Endodermal cell (in vitro differentiated cells): ENCODE results near the gene LRMDA. TPM values are rescaled to one million over a fixed set of nuclear protein-coding genes. Genes with fewer than 3 reads are reported as not detected.

ENCODE experiments used
- DNase-seq: peaks from one replicate; pipeline ENCODE4 v3.0.0-alpha.2; 2017
- H3K27ac ChIP-seq: 2 replicates; pipeline ENCODE4 v1.5.1; 2013; ENCODE audit warnings: mild to moderate bottlenecking, low read depth, low read length, moderate library complexity
- H3K27me3 ChIP-seq: 2 replicates; pipeline ENCODE4 v1.6.1; 2013; ENCODE audit warnings: mild to moderate bottlenecking, low read length, moderate library complexity; ENCODE audit not compliant: insufficient read depth, control insufficient read depth, poor library complexity, severe bottlenecking
- H3K36me3 ChIP-seq: 2 replicates; pipeline ENCODE4 v1.7.0; 2013; ENCODE audit warnings: mild to moderate bottlenecking, low read length, moderate library complexity; ENCODE audit not compliant: control insufficient read depth, insufficient read depth
- H3K4me1 ChIP-seq: one replicate; pipeline ENCODE4 v1.7.0; 2013; ENCODE audit warnings: low read length; ENCODE audit not compliant: control insufficient read depth, insufficient read depth
- H3K4me3 ChIP-seq: 2 replicates; pipeline ENCODE4 v1.5.1; 2013; ENCODE audit warnings: mild to moderate bottlenecking, low read length, moderate library complexity
- H3K9ac ChIP-seq: 2 replicates; pipeline ENCODE4 v1.6.1; 2013; ENCODE audit warnings: mild to moderate bottlenecking, low read length, moderate library complexity; ENCODE audit not compliant: poor library complexity, severe bottlenecking; ENCODE audit errors: extremely low read depth
- H3K9me3 ChIP-seq: 2 replicates; pipeline ENCODE4 v1.6.1; 2013; ENCODE audit warnings: mild to moderate bottlenecking, low read length, moderate library complexity; ENCODE audit not compliant: control insufficient read depth
- H3K27ac Mint-ChIP-seq: 2 replicates; pipeline ENCODE4 v1.8.0; 2020; ENCODE audit warnings: mixed read lengths
- H3K27me3 Mint-ChIP-seq: 2 replicates; pipeline ENCODE4 v1.8.0; 2021; ENCODE audit warnings: mild to moderate bottlenecking, mixed read lengths; ENCODE audit not compliant: insufficient read depth
- H3K36me3 Mint-ChIP-seq: 2 replicates; pipeline ENCODE4 v1.8.0; 2020; ENCODE audit warnings: low read depth, mixed read lengths
- H3K4me1 Mint-ChIP-seq: 2 replicates; pipeline ENCODE4 v1.8.0; 2020; ENCODE audit warnings: mixed read lengths
- H3K4me3 Mint-ChIP-seq: 2 replicates; pipeline ENCODE4 v1.8.0; 2020; ENCODE audit warnings: mild to moderate bottlenecking, moderate library complexity, mixed read lengths
- H3K9me3 Mint-ChIP-seq: 2 replicates; pipeline ENCODE4 v1.8.0; 2020; ENCODE audit warnings: mild to moderate bottlenecking, mixed read lengths
- CTCF ChIP-seq: fragments of 200-600 bp; sonication (generic); conservative IDR thresholded peaks from 2 replicates; pipeline ENCODE4 v1.5.0; 2021; ENCODE audit warnings: antibody characterized with exemption, mild to moderate bottlenecking
- WGBS, 2 experiments: methylation state at CpG; one replicate each; pipeline versions ENCODE4 v1.1.5 to v1.1.7; 2013; ENCODE audit warnings: missing lambda C conversion rate in 2 of 2, mixed read lengths in 1 of 2; ENCODE audit not compliant: insufficient coverage in 1 of 2, insufficient read length in 1 of 2; 5-methylcytosine and 5-hydroxymethylcytosine counted together
- total RNA-seq, 2 donors: library from RNA; stranded (reverse); fragmentation: NEBNext Ultra II Directional in 1 of 2; extraction: Animal tissue kit (Norgen Biotek cat#: 25700) in 1 of 2; gene quantifications; 2 replicates in 1 of 2; 3 replicates in 1 of 2; pipeline ENCODE4 v1.2.1, GENCODE V29; 2021

LRMDA gene
- total RNA-seq, 2 donors from 2014 or later = 1.7 to 5.1 TPM

- whole genome bisulfite sequencing, 2 experiments = 83% methylated on average over 2 to 3 of the region's 3 CpGs
- Histone ChIP-seq H3K9ac (no peak overlapping the region), H3K4me3 (no peak overlapping the region), H3K4me1 (no peaks in the 10 kb centered on the region), H3K9me3 (no peaks in the 10 kb centered on the region), H3K36me3 (no peaks in the 10 kb centered on the region), H3K27ac (no peak overlapping the region), H3K27me3 (no peaks in the 10 kb centered on the region)
- H3K27me3 Mint-ChIP-seq = peaks cover 30% of the 10 kb centered on the region
- H3K36me3 Mint-ChIP-seq = no peaks in the 10 kb centered on the region
- H3K27ac Mint-ChIP-seq = no peak overlapping the region
- H3K4me1 Mint-ChIP-seq = no peaks in the 10 kb centered on the region
- no peaks in the 10 kb centered on the region for H3K9me3 Mint-ChIP-seq
- DNase-seq = no peak
- no peak for TF ChIP-seq CTCF
- no peak overlapping the region for H3K4me3 Mint-ChIP-seq
Observed at GRCh38 chr10:75532253-75532924, 101.0 kb downstream of the LRMDA start.

- DNase-seq = peak; percentile 64
- Histone ChIP-seq H3K27ac (no peak overlapping the region), H3K9me3 (no peaks in the 10 kb centered on the region), H3K9ac (no peak overlapping the region), H3K4me1 (no peaks in the 10 kb centered on the region), H3K27me3 (no peaks in the 10 kb centered on the region), H3K4me3 (no peak overlapping the region), H3K36me3 (no peaks in the 10 kb centered on the region)
- Mint-ChIP-seq H3K27me3 (peaks cover 31% of the 10 kb centered on the region), H3K27ac (no peak overlapping the region), H3K4me1 (peaks cover 17% of the 10 kb centered on the region), H3K36me3 (no peaks in the 10 kb centered on the region), H3K4me3 (no peak overlapping the region), H3K9me3 (no peaks in the 10 kb centered on the region)
- TF ChIP-seq CTCF = no peak
- WGBS, 2 experiments = 36 to 41% methylated on average over 5 to 8 of the region's 8 CpGs
Observed at GRCh38 chr10:75538144-75538543, 106.7 kb downstream of the LRMDA start.

- DNase-seq = no peak
- H3K4me3 Mint-ChIP-seq = no peak overlapping the region
- no peak overlapping the region for H3K27ac Mint-ChIP-seq
- Histone ChIP-seq H3K9me3 (no peaks in the 10 kb centered on the region), H3K9ac (no peak overlapping the region), H3K27me3 (no peaks in the 10 kb centered on the region), H3K27ac (no peak overlapping the region), H3K36me3 (no peaks in the 10 kb centered on the region), H3K4me1 (no peaks in the 10 kb centered on the region), H3K4me3 (no peak overlapping the region)
- no peaks in the 10 kb centered on the region for H3K36me3 Mint-ChIP-seq
- H3K9me3 Mint-ChIP-seq = no peaks in the 10 kb centered on the region
- 67 to 94% methylated on average over 1 of the region's 1 CpG for WGBS, 2 experiments
- peaks cover 17% of the 10 kb centered on the region for H3K4me1 Mint-ChIP-seq
- TF ChIP-seq CTCF = no peak
- peaks cover 31% of the 10 kb centered on the region for H3K27me3 Mint-ChIP-seq
Observed at GRCh38 chr10:75538765-75539164, 107.3 kb downstream of the LRMDA start.
